Testis (tissue), 3 donors: ENCODE measurements around the gene GPX6. TPM values are rescaled to one million over a fixed set of nuclear protein-coding genes. Genes with fewer than 3 reads are reported as not detected.
"Not testable (repeated sequence)": the region's sequence is repeated elsewhere in the genome, so short reads cannot be mapped to it uniquely, and the experiment has no call there.

Experiments
- DNase-seq: peaks from one replicate; pipeline ENCODE4 v3.0.0-alpha.2; 2019
- H3K27ac ChIP-seq, 2 donors: fragments of 200-600 bp; sonication (generic); one replicate each; pipeline ENCODE4 v1.5.1; 2019
- H3K27me3 ChIP-seq: fragments of 200-600 bp; sonication (generic); one replicate; pipeline ENCODE4 v1.5.1; 2019
- H3K36me3 ChIP-seq: fragments of 200-600 bp; sonication (generic); one replicate; pipeline ENCODE4 v1.5.1; 2017; ENCODE audit warnings: low read depth; ENCODE audit errors: missing control alignments
- H3K4me1 ChIP-seq: fragments of 200-600 bp; sonication (generic); one replicate; pipeline ENCODE4 v1.5.1; 2019
- H3K4me3 ChIP-seq, 2 donors: fragments of 200-600 bp; sonication (generic); one replicate each; pipeline ENCODE4 v1.5.1; 2017 to 2019
- H3K9me3 ChIP-seq: fragments of 200-600 bp; sonication (generic); one replicate; pipeline ENCODE4 v1.5.1; 2017
- POLR2A ChIP-seq: fragments of 450-650 bp; IDR thresholded peaks from one replicate; pipeline ENCODE4 v1.6.1; 2017; ENCODE audit warnings: antibody characterized with exemption, mild to moderate bottlenecking, moderate library complexity
- WGBS, 2 donors: methylation state at CpG; one replicate each; pipeline ENCODE4 v1.1.5; 2018; 5-methylcytosine and 5-hydroxymethylcytosine counted together
- intact Hi-C: fragments of 100-400 bp; cut with DNase I; formaldehyde crosslinking; loops from one replicate; pipeline ENCODE4 v1.15.1; 2023; ENCODE audit warnings: low total_unique reads
- polyA plus RNA-seq: library from polyadenylated mRNA; stranded (reverse); fragments of 350-450 nt; fragmentation: Illumina TruSeq; extraction: RNeasy Lipid Tissue Mini Kit (QIAGEN cat#74804); gene quantifications from one replicate; pipeline ENCODE4 v1.2.3, GENCODE V29; 2014; ENCODE audit warnings: low read depth, low replicate concordance; ENCODE audit not compliant: insufficient read depth
- total RNA-seq, 2 donors: library from RNA; depleted of rRNA; stranded (reverse); fragments of >200 nt; gene quantifications; one replicate each; pipeline ENCODE4 v1.2.3, GENCODE V29; 2016
- TF ChIP-seq, protein P1 (sequence below), 3 experiments: fragments of 450-650 bp in 2 of 3; fragments of 200-600 bp in 1 of 3; sonication (generic) in 1 of 3; IDR thresholded peaks; one replicate each; pipeline ENCODE4 v1.5.1; 2016 to 2019; ENCODE audit warnings: antibody characterized with exemption in 3 of 3, mild to moderate bottlenecking in 2 of 3, moderate library complexity in 1 of 3

GPX6 gene
- total and polyA plus RNA-seq, 3 donors from 2014 or later = 0.19 to 0.87 (median 0.54) TPM

DNA sequence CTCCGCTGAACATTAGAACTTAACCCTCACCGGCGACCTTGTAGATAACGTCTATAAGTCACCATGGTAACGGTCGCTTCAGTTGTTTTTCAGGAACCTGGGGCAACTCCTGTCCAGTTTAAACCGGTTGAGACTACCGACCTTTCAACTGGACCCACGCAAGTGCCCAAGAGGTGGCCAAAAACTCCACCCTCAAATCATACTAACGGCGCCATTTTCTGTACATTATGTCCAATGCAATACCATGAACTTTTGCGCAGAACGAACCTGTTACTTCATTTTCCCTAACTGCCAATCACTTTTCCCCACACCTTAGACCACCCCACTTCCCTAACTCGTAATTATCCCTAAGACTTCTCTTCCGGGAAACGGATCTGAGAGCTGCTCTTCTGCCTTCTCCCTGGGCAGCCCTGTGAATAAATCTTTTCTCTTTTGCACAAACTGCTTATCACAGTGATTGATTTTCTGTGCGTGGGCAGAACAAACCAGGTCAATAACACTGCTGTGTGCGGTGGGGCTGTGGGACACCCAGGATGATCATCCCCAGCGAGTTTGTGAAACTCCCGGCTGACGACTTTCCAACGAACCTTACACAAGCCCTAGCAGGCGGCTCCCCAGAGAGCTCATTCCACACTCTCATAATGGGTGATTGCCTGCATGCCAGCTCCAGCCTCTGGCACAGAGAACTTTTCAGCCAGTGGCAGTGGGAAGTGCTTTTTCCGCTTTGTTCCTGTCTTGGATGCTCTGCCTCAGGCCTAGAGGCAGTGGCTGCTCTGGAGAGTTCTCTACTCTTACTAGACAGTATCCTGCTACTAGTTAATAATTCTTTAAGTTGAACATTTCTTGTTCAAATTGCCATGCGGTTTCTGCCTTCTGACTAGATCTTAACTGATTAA lies 38.6 kb upstream of the GPX6 start:
- 8 to 12% methylated on average over 25 of the region's 25 CpGs for WGBS, 2 donors
- Histone ChIP-seq H3K9me3 (no peaks in the 10 kb centered on the region), H3K4me1 (peaks cover 7% of the 10 kb centered on the region), H3K27ac (peak overlapping the region; percentile 23 to 71), H3K27me3 (no peaks in the 10 kb centered on the region), H3K4me3 (peak overlapping the region; percentile 22 to 29), H3K36me3 (no peaks in the 10 kb centered on the region)
- TF ChIP-seq POLR2A = no peak
- TF ChIP-seq, protein P1, sequence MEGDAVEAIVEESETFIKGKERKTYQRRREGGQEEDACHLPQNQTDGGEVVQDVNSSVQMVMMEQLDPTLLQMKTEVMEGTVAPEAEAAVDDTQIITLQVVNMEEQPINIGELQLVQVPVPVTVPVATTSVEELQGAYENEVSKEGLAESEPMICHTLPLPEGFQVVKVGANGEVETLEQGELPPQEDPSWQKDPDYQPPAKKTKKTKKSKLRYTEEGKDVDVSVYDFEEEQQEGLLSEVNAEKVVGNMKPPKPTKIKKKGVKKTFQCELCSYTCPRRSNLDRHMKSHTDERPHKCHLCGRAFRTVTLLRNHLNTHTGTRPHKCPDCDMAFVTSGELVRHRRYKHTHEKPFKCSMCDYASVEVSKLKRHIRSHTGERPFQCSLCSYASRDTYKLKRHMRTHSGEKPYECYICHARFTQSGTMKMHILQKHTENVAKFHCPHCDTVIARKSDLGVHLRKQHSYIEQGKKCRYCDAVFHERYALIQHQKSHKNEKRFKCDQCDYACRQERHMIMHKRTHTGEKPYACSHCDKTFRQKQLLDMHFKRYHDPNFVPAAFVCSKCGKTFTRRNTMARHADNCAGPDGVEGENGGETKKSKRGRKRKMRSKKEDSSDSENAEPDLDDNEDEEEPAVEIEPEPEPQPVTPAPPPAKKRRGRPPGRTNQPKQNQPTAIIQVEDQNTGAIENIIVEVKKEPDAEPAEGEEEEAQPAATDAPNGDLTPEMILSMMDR (IDR thresholded peaks at IDR 0.05) = no peak
- peak; percentile 68 for DNase-seq
- intact Hi-C loops = no loop called here

DNA sequence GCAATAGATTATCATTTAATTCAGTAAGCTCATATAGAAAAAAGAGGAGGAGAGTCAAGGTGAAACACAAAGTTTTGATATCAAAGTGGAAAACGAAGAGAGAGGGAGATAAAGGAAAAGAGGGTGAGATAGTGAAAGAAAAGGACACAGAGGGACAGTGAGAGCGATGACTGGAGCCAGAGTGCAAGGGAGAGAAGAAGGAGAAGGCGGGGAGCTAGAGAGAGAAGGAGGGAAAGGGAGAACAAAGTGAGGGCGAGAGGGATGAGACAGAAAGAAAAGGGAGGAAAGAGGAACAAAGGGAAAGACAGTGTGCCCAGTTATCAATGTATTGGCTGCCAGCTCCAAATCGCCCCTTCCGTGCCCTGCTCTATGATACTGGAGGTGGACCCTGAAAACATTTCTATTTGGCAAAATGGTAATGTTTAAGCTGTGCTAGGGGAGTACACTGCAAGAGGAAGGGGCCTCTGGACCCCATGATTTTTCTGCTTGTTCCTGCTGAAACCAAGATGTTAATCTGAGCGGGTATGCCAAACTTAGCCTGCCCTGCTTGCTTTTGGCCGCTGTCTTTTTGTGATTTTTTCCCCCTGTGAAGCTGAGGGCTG lies 37.9 kb upstream of the GPX6 start:
- no peaks in the 10 kb centered on the region for H3K27me3 ChIP-seq
- H3K4me3 ChIP-seq = peak overlapping the region; percentile 22 to 29
- peak overlapping the region; percentile 23 to 71 for H3K27ac ChIP-seq
- peaks cover 7% of the 10 kb centered on the region for H3K4me1 ChIP-seq
- H3K9me3 ChIP-seq = no peaks in the 10 kb centered on the region
- intact Hi-C loops = no loop called here
- TF ChIP-seq, protein P1 (IDR thresholded peaks at IDR 0.05) = no peak
- no peak for TF ChIP-seq POLR2A
- no peaks in the 10 kb centered on the region for H3K36me3 ChIP-seq
- WGBS, 2 donors = 22 to 23% methylated on average over 8 of the region's 8 CpGs
- DNase-seq = no peak

DNA sequence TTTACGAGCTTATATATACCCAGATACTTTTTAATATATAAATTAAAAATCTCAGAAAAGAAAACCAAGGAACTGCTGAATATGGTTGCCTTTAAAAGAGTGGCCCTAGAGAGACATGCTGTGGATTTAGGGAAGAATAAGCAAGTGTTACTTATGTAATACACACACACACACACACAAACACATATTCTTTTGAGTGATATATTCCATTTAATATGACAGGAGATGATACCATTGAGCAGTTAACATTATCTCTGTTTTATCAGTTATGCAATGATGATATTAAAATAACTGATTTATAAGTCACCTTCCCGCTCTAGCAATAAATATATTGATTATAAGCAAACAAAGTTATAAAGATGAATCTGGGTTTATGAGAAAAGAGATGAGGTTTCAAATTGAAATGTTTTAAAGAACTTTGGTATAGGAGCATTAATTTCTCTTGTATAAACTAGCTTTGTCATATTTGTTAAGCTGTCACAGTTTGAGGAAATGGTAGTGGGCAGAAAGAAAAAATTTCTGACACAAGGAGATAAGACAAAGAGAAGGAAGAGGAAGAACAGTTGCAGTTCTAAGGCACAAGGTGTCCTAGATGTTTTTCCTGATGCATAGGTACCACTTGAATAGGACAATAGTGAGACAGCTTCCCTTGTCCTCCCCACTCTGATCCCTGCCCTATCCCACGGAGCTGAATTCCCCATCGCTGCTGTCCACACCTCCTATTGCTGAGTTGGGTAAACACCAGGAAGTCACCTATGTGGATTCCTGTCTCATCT lies 36.5 kb upstream of the GPX6 start:
- TF ChIP-seq, protein P1 (IDR thresholded peaks at IDR 0.05) = no peak
- no peak for TF ChIP-seq POLR2A
- Histone ChIP-seq H3K4me1 (peaks cover 7% of the 10 kb centered on the region), H3K27me3 (no peaks in the 10 kb centered on the region), H3K36me3 (no peaks in the 10 kb centered on the region), H3K4me3 (no peak overlapping the region), H3K27ac (no peak overlapping the region), H3K9me3 (no peaks in the 10 kb centered on the region)
- intact Hi-C loops = no loop called here
- no peak for DNase-seq
- 78 to 81% methylated on average over 4 of the region's 4 CpGs for WGBS, 2 donors

DNA sequence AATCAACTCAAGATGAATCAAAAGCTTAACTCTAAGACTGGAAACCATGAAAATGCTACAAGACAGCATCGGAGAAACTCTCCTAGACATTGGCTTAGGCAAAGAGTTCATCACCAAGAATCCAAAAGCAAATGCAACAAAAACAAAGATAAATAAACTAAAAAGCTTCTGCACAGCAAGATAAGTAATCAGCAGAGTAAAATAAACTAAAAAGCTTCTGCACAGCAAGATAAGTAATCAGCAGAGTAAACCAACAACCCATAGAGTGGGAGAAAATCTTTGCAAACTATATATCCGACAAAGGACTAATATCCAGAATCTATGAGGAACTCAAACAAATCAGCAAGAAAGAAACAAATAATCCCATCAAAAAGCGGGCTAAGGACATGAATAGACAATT lies 31.4 kb upstream of the GPX6 start:
- intact Hi-C loops, H3K27ac ChIP-seq, H3K9me3 ChIP-seq, DNase-seq, H3K36me3 ChIP-seq, H3K27me3 ChIP-seq, H3K4me3 ChIP-seq, H3K4me1 ChIP-seq: not testable (repeated sequence)
- WGBS, 2 donors = 71 to 72% methylated on average over 3 of the region's 3 CpGs

DNA sequence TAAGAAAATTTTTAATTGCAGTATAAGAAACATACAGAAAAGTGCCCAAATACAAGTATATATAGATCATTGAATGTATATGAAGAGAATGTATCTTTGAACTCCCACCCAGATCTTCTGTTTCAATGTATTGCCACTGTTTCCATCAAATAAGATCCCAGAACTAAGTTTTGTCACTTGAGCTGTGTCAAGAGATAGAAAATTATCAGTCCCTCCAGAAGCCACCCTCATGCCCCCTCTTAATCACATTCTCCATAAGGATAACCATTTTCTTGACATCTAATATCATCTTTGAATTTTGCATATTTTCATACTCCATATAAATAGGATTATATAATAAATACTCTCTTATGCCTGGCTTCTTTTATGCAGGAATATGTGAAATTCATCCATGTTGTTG lies 30.4 kb upstream of the GPX6 start:
- no peaks in the 10 kb centered on the region for H3K27me3 ChIP-seq

More for the DNA sequence above, 30.4 kb upstream of the GPX6 start:
- intact Hi-C loops = no loop called here
- no peaks in the 10 kb centered on the region for H3K9me3 ChIP-seq
- TF ChIP-seq POLR2A = no peak
- TF ChIP-seq, protein P1 (IDR thresholded peaks at IDR 0.05) = no peak
- no peaks in the 10 kb centered on the region for H3K36me3 ChIP-seq
- no peak overlapping the region for H3K27ac ChIP-seq
- no peak for DNase-seq
- no peaks in the 10 kb centered on the region for H3K4me1 ChIP-seq
- no peak overlapping the region for H3K4me3 ChIP-seq
